ENCODE data around the gene KY. TPM values are rescaled to one million over a fixed set of nuclear protein-coding genes. Genes with fewer than 3 reads are reported as not detected.

Gene KY
- total RNA-seq, 3 donors from 2014 or later, result 0.14 to 3.7 (median 0.14) TPM

DNA sequence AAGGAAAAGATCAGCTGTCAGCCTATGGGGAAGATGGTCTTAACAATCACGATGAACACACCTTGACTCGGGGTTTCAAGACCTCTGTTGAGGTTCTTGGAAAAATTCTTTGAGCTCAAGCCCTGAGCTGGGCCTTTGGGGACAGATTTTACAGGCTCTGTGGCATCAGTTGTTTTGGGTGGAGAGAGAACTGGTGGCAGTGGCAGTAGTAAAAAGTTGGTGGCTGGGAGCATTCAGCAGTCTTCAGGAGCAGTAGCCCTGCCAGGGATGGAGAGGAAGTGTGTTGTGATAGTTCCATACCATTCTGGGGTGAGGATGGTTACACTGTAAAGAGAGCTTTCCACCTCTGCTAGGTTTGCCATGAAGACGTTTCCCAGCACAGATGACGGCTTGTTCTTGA is 4.9 kb upstream of the KY start:
- no peaks in the 10 kb centered on the region for H3K36me3 ChIP-seq (ENCODE audit: low read depth)
- no peak for DNase-seq
- no peaks in the 10 kb centered on the region for H3K4me1 ChIP-seq (ENCODE audit: low read depth)
- intact Hi-C loops (cut with DNase I, micrococcal nuclease), result no loop called here
- no peaks in the 10 kb centered on the region for H3K9me3 ChIP-seq
- ATAC-seq, result no peak
- H3K4me3 ChIP-seq, result no peak overlapping the region
- TF ChIP-seq, protein P1, sequence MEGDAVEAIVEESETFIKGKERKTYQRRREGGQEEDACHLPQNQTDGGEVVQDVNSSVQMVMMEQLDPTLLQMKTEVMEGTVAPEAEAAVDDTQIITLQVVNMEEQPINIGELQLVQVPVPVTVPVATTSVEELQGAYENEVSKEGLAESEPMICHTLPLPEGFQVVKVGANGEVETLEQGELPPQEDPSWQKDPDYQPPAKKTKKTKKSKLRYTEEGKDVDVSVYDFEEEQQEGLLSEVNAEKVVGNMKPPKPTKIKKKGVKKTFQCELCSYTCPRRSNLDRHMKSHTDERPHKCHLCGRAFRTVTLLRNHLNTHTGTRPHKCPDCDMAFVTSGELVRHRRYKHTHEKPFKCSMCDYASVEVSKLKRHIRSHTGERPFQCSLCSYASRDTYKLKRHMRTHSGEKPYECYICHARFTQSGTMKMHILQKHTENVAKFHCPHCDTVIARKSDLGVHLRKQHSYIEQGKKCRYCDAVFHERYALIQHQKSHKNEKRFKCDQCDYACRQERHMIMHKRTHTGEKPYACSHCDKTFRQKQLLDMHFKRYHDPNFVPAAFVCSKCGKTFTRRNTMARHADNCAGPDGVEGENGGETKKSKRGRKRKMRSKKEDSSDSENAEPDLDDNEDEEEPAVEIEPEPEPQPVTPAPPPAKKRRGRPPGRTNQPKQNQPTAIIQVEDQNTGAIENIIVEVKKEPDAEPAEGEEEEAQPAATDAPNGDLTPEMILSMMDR (IDR thresholded peaks at IDR 0.05), result no peak

DNA sequence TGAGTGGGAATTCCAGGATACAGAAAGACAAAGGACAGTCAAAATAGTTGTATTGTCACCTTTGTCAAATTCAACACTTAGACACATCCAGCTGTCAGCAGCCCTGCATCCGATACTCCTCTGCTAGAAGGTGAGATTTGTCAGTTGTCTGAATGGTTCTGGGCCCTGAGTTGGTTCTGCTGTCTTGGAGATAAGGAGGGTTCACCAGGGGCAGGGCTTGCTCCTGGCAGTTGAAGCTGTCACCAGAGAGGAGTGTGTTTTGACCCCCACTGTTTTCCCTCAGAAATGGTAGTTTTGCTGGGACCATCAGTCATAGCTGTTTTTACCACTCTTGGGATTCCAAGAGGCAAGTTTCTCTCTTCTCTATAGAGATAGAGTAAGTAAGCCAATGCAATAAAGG is 3.2 kb upstream of the KY start:
- TF ChIP-seq, protein P1 (IDR thresholded peaks at IDR 0.05), result no peak
- no peak for DNase-seq
- H3K4me3 ChIP-seq, result no peak overlapping the region
- H3K36me3 ChIP-seq (ENCODE audit: low read depth), result no peaks in the 10 kb centered on the region
- no peak for ATAC-seq
- no peaks in the 10 kb centered on the region for H3K9me3 ChIP-seq
- no peaks in the 10 kb centered on the region for H3K4me1 ChIP-seq (ENCODE audit: low read depth)
- intact Hi-C loops (cut with DNase I, micrococcal nuclease), result no loop called here

DNA sequence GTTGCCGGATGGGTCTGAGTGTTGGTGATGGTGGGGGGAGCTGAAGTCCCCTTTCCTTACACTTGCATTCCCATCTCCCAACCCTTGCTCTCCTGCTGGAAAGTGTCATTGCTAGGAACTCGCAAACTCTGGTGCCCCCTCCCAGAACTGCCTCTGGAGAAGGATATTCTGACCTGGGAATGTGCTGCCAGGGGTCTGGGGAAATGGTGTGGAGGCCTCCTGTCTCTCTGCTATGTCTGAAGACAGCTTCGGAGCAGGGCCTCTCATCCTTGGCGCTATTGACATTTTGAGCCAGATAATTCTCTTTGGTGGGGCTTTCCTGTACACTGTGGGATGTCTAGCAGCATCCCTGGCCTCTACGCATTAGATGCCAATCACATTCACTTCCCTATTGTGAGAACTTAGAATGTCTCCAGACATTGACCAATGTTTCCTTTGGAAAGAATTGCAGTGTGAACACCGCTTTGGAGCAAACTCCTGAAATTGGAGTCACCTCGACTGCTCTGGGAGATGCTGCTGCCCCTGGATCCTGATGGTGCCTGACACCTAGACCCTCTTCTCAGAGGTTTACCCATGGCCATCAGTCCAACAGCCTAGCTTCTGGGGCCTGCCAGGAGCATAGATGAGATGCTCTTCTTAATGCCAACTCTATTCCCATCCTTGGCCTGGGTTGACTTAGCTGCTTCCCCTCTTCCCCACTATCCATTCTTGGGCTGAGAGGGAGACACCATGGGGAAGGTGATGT is 2.2 kb upstream of the KY start:
- TF ChIP-seq, protein P1 (IDR thresholded peaks at IDR 0.05), result no peak
- no peaks in the 10 kb centered on the region for H3K9me3 ChIP-seq
- ATAC-seq, result no peak
- H3K36me3 ChIP-seq (ENCODE audit: low read depth), result no peaks in the 10 kb centered on the region
- no peak for DNase-seq
- intact Hi-C loops (cut with DNase I, micrococcal nuclease), result no loop called here
- H3K4me3 ChIP-seq, result no peak overlapping the region
- no peaks in the 10 kb centered on the region for H3K4me1 ChIP-seq (ENCODE audit: low read depth)

DNA sequence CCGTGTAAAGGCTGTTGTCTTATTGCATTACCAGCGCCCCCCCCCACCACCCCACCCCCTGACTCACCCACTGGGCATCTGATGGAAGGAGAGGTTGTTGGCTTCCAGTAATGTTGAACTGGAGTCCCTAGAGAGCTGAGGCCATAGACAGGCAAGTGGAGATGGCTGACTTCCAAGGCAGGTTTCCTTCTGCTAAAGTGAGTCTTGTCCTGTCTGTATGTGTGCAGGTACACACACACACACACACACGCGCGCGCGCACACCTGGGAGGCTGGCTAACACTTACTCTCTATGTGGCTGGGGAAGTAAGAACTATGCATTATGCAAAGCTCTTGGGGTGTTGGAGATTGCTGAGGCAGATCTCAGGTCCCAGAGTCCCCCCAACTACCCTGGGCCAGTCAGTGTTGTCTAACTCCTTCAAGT is 1.6 kb upstream of the KY start:
- Histone ChIP-seq H3K36me3 (ENCODE audit: low read depth) (no peaks in the 10 kb centered on the region), H3K4me3 (no peak overlapping the region), H3K9me3 (no peaks in the 10 kb centered on the region), H3K4me1 (ENCODE audit: low read depth) (no peaks in the 10 kb centered on the region)
- TF ChIP-seq, protein P1 (IDR thresholded peaks at IDR 0.05), result no peak
- intact Hi-C loops (cut with DNase I, micrococcal nuclease), result no loop called here
- DNase-seq, result no peak
- no peak for ATAC-seq

DNA sequence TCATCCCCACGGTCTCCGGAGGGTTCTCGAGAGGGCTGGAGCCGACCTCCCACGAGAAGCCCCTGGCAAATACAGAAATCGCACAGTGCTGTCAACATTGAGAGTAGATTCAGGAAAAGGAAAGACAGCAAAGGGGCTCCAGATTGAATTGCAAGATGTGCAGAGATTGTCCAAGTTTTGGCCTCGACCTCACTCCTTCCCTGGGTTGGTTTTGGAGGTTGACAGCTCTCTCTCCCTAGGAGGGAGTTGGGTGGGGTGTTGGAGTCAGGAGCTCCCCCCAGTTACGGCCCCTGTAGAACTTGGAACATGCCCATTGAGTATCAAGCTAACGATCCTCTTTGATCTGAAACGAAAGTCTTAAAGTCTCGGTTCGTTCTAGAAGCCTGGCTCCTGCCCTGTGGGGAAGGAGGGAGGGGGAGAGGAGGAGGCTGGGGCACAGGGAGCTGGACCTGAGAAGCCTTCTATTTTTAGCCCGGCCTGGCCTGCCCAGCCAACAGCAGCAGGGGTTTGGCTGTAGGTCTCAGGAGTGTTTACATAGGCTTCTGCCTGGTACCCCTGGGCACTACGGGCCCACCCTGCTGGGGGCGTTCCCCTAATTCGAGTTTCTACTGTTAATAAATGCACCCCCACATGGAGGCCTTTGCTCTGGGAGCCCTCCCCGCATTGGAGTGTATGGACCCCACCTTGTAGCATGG is 672 bp upstream of the KY start:
- no peak for ATAC-seq
- Histone ChIP-seq H3K4me1 (ENCODE audit: low read depth) (no peaks in the 10 kb centered on the region), H3K36me3 (ENCODE audit: low read depth) (no peaks in the 10 kb centered on the region), H3K4me3 (no peak overlapping the region), H3K9me3 (no peaks in the 10 kb centered on the region)
- TF ChIP-seq, protein P1 (IDR thresholded peaks at IDR 0.05), result no peak
- DNase-seq, result no peak
- intact Hi-C loops (cut with DNase I, micrococcal nuclease), result no loop called here
